ENCODE results near the gene TULP1.

TULP1 gene

DNA sequence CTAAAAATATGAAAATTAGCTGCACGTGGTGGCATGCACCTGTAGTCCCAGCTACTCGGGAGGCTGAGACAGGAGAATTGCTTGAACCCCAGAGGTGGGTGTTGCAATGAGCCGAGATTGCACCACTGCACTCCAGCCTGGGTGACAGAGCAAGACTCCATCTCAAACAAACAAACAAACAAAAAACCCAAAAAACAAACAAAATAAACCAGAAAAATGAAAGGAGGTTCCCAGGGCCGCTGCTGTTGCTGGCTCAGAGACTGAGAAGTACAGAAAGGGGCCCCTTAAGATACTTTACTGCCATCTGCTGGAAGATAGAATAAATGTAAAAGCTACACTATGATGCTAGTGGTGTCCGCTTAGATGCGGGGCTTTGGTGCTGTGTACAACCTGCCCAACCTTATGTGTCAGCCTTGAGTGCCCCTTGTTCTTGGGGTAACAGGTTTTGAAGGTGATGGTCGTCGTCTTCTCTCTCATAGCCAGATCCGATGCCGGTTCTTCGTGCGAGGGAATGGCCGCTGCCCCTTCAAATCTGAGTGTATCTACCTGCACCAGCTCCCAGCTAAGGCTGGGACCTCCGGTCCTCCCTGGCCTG is 63.3 kb downstream of the TULP1 start:
- Histone ChIP-seq H3K4me3 (ENCODE audit: low read depth, low read length) (no peak overlapping the region), H3K27ac (no peak overlapping the region), H3K9me3 (ENCODE audit: severe bottlenecking) (no peaks in the 10 kb centered on the region), H3K36me3 (no peaks in the 10 kb centered on the region; the same call in 1 of the 2 replicates), H3K27me3 (ENCODE audit: insufficient read depth, low read depth, severe bottlenecking) (no peaks in the 10 kb centered on the region)
- no peak for DNase-seq
- TF ChIP-seq, protein P1, sequence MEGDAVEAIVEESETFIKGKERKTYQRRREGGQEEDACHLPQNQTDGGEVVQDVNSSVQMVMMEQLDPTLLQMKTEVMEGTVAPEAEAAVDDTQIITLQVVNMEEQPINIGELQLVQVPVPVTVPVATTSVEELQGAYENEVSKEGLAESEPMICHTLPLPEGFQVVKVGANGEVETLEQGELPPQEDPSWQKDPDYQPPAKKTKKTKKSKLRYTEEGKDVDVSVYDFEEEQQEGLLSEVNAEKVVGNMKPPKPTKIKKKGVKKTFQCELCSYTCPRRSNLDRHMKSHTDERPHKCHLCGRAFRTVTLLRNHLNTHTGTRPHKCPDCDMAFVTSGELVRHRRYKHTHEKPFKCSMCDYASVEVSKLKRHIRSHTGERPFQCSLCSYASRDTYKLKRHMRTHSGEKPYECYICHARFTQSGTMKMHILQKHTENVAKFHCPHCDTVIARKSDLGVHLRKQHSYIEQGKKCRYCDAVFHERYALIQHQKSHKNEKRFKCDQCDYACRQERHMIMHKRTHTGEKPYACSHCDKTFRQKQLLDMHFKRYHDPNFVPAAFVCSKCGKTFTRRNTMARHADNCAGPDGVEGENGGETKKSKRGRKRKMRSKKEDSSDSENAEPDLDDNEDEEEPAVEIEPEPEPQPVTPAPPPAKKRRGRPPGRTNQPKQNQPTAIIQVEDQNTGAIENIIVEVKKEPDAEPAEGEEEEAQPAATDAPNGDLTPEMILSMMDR (IDR thresholded peaks at IDR 0.05; ENCODE audit: low read depth, low read length): peak; percentile 73

- DNase-seq: no peak
- Histone ChIP-seq H3K27me3 (ENCODE audit: insufficient read depth, low read depth, severe bottlenecking) (no peaks in the 10 kb centered on the region), H3K9me3 (ENCODE audit: severe bottlenecking) (no peaks in the 10 kb centered on the region), H3K36me3 (no peaks in the 10 kb centered on the region; the same call in 1 of the 2 replicates), H3K27ac (no peak overlapping the region), H3K4me3 (ENCODE audit: low read depth, low read length) (no peak overlapping the region)
- TF ChIP-seq, protein P1 (IDR thresholded peaks at IDR 0.05; ENCODE audit: low read depth, low read length): no peak
Measured at GRCh38 chr6:35448191-35448590, 64.5 kb downstream of the TULP1 start.

All from WERI-Rb-1 (cell line).